H1 (cell line): ENCODE data around the gene PROK2. TPM values are rescaled to one million over a fixed set of nuclear protein-coding genes. Genes with fewer than 3 reads are reported as not detected.

ENCODE experiments used
- CTCF ChIA-PET: fragments of 300-600 bp; sonication (Branson Sonifier 250); formaldehyde crosslinking; loops from one replicate; lab custom pipeline; 2021; ENCODE audit not compliant: partially characterized antibody; lab: Charles Lee
- POLR2A ChIA-PET: fragments of 300-600 bp; sonication (Branson Sonifier 250); formaldehyde crosslinking; loops from one replicate; lab custom pipeline; 2021; ENCODE audit warnings: inconsistent platforms; ENCODE audit not compliant: partially characterized antibody; lab: Charles Lee
- DNase-seq, 2 experiments: peaks; one replicate each; pipeline versions ENCODE4 v3.0.0 to v3.0.0-alpha.2; 2010 to 2022; ENCODE audit warnings: low spot score in 2 of 2, low read depth in 1 of 2, mixed read lengths in 1 of 2
- FAIRE-seq: peaks from 2 replicates; lab custom pipeline; 2011; peaks lifted over from hg19 to GRCh38; lab: Jason Lieb, UNC
- H2AFZ ChIP-seq: 2 replicates; pipeline ENCODE4 v1.8.1; 2012; ENCODE audit warnings: low read length, inconsistent platforms
- H2AK5ac ChIP-seq: 2 replicates; pipeline ENCODE4 v1.6.1; 2013; ENCODE audit warnings: low read depth, low read length
- H2BK120ac ChIP-seq: replicated peaks from 2 replicates; pipeline ENCODE3; 2013; ENCODE audit warnings: low read depth, low read length, inconsistent platforms
- H2BK12ac ChIP-seq: 2 replicates; pipeline ENCODE4 v1.6.1; 2013; ENCODE audit warnings: low read depth, low read length
- H2BK15ac ChIP-seq: 2 replicates; pipeline ENCODE4 v1.6.1; 2013; ENCODE audit warnings: low read length
- H2BK20ac ChIP-seq: 2 replicates; pipeline ENCODE4 v1.6.1; 2013; ENCODE audit warnings: low read length
- H2BK5ac ChIP-seq: 2 replicates; pipeline ENCODE4 v1.6.1; 2013; ENCODE audit warnings: low read depth, low read length
- H3K14ac ChIP-seq: 2 replicates; pipeline ENCODE4 v1.6.1; 2013; ENCODE audit warnings: inconsistent platforms; ENCODE audit not compliant: insufficient read length
- H3K18ac ChIP-seq: 2 replicates; pipeline ENCODE4 v1.6.1; 2013; ENCODE audit warnings: low read length; ENCODE audit errors: extremely low read depth
- H3K23ac ChIP-seq: 2 replicates; pipeline ENCODE4 v1.6.1; 2013; ENCODE audit warnings: inconsistent platforms; ENCODE audit not compliant: insufficient read length
- H3K23me2 ChIP-seq: 2 replicates; pipeline ENCODE4 v1.6.1; 2013; ENCODE audit warnings: low read depth, low read length
- H3K27ac ChIP-seq: 2 replicates; pipeline ENCODE4 v1.6.1; 2011; ENCODE audit warnings: low read depth, low read length, inconsistent platforms
- H3K27me3 ChIP-seq, 4 experiments: replicated peaks in 1 of 4; 1 replicate in 1 of 4; 2 replicates in 3 of 4; pipeline versions ENCODE4 v1.6.1 to v1.8.1; 2011 to 2013; ENCODE audit warnings: low read length in 3 of 4, mild to moderate bottlenecking in 3 of 4, inconsistent platforms in 2 of 4, mixed read lengths in 2 of 4, moderate library complexity in 1 of 4; ENCODE audit not compliant: control insufficient read depth in 3 of 4, insufficient read depth in 3 of 4; ENCODE audit errors: extremely low read depth in 1 of 4
- H3K36me3 ChIP-seq, 4 experiments: 2 replicates each; pipeline versions ENCODE4 v1.6.1 to v1.8.1; 2011 to 2013; ENCODE audit warnings: mild to moderate bottlenecking in 4 of 4, low read length in 3 of 4, moderate library complexity in 2 of 4, control low read depth in 1 of 4, inconsistent platforms in 1 of 4; ENCODE audit not compliant: insufficient read depth in 4 of 4, control insufficient read depth in 2 of 4
- H3K4ac ChIP-seq: replicated peaks from 2 replicates; pipeline ENCODE3; 2013; ENCODE audit warnings: low read length, low read depth, mixed read lengths, inconsistent platforms; ENCODE audit not compliant: insufficient read length
- H3K4me1 ChIP-seq, 4 experiments: replicated peaks in 1 of 4; 1 replicate in 1 of 4; 2 replicates in 3 of 4; pipeline versions ENCODE4 v1.6.1 to v1.8.1; 2011 to 2013; ENCODE audit warnings: low read length in 3 of 4, inconsistent platforms in 2 of 4, mixed read lengths in 1 of 4; ENCODE audit not compliant: insufficient read depth in 4 of 4, control insufficient read depth in 3 of 4
- H3K4me2 ChIP-seq, 2 experiments: 2 replicates each; pipeline versions ENCODE4 v1.6.1 to v1.8.1; 2011 to 2013; ENCODE audit warnings: low read depth in 2 of 2, low read length in 2 of 2, control low read depth in 1 of 2, inconsistent platforms in 1 of 2, mild to moderate bottlenecking in 1 of 2; ENCODE audit not compliant: insufficient read depth in 1 of 2
- H3K4me3 ChIP-seq, 4 experiments: fragments of 200-600, 300-600 bp in 1 of 4; sonication (generic), shearing (Covaris generic), sonication (Bioruptor Twin) in 1 of 4; 2 replicates each; pipeline versions ENCODE4 v1.5.1 to v1.8.1; 2011 to 2016; ENCODE audit warnings: low read length in 4 of 4, low read depth in 3 of 4, control low read depth in 2 of 4, inconsistent platforms in 2 of 4, mild to moderate bottlenecking in 2 of 4, mixed read lengths in 1 of 4, moderate library complexity in 1 of 4; ENCODE audit not compliant: insufficient read depth in 2 of 4; ENCODE audit errors: extremely low read depth in 1 of 4
- H3K56ac ChIP-seq: replicated peaks from 2 replicates; pipeline ENCODE3; 2013; ENCODE audit warnings: low read depth, mild to moderate bottlenecking, mixed read lengths, low read length, inconsistent platforms; ENCODE audit not compliant: insufficient read length
- H3K79me1 ChIP-seq: 2 replicates; pipeline ENCODE4 v1.6.1; 2013; ENCODE audit warnings: low read depth, low read length, control low read depth
- H3K79me2 ChIP-seq, 2 experiments: 2 replicates each; pipeline versions ENCODE4 v1.6.1 to v1.8.1; 2012 to 2013; ENCODE audit warnings: low read length in 2 of 2, mild to moderate bottlenecking in 2 of 2, inconsistent platforms in 1 of 2; ENCODE audit not compliant: insufficient read depth in 2 of 2, control insufficient read depth in 1 of 2
- H3K9ac ChIP-seq, 4 experiments: replicated peaks in 1 of 4; 1 replicate in 1 of 4; 2 replicates in 3 of 4; pipeline versions ENCODE4 v1.6.1 to v1.8.1; 2011 to 2013; ENCODE audit warnings: low read depth in 3 of 4, low read length in 3 of 4, control low read depth in 2 of 4, mild to moderate bottlenecking in 2 of 4, moderate library complexity in 2 of 4, inconsistent platforms in 1 of 4; ENCODE audit errors: extremely low read depth in 1 of 4
- H3K9me3 ChIP-seq, 2 experiments: 2 replicates each; pipeline versions ENCODE4 v1.6.1 to v1.8.1; 2012 to 2013; ENCODE audit warnings: mild to moderate bottlenecking in 2 of 2, moderate library complexity in 2 of 2, control low read depth in 1 of 2, inconsistent platforms in 1 of 2, low read depth in 1 of 2, low read length in 1 of 2, mixed read lengths in 1 of 2; ENCODE audit not compliant: insufficient read depth in 2 of 2
- H4K20me1 ChIP-seq, 2 experiments: replicated peaks in 1 of 2; 2 replicates each; pipeline versions ENCODE3 to v1.8.1; 2011 to 2013; ENCODE audit warnings: inconsistent platforms in 2 of 2, low read length in 2 of 2, mild to moderate bottlenecking in 1 of 2; ENCODE audit not compliant: insufficient read depth in 2 of 2, control insufficient read depth in 1 of 2
- H4K5ac ChIP-seq: 2 replicates; pipeline ENCODE4 v1.6.1; 2013; ENCODE audit warnings: low read length, low read depth, mixed read lengths, inconsistent platforms; ENCODE audit not compliant: insufficient read length
- H4K8ac ChIP-seq: 2 replicates; pipeline ENCODE4 v1.8.0; 2013; ENCODE audit warnings: mild to moderate bottlenecking, moderate library complexity, low read length, inconsistent platforms; ENCODE audit not compliant: insufficient read depth; ENCODE audit errors: extremely low read depth
- H4K91ac ChIP-seq: replicated peaks from 2 replicates; pipeline ENCODE3; 2013; ENCODE audit warnings: low read length, mixed read lengths, inconsistent platforms; ENCODE audit not compliant: insufficient read length
- CEBPB ChIP-seq: IDR thresholded peaks from 2 replicates; pipeline ENCODE4 v1.6.1; 2012; ENCODE audit warnings: low read depth, low read length
- KDM1A ChIP-seq: fragments of 200-600, 300-600 bp; sonication (generic); IDR thresholded peaks from 2 replicates; pipeline ENCODE4 v1.7.1; 2016; ENCODE audit warnings: mild to moderate bottlenecking, low read length, borderline replicate concordance
- WGBS, 2 experiments: shearing (Covaris generic) in 1 of 2; methylation state at CpG; one replicate each; pipeline versions ENCODE4 v1.1.6 to v1.1.7; 2013 to 2015; ENCODE audit warnings: low lambda C conversion rate in 2 of 2, mixed read lengths in 2 of 2, inconsistent platforms in 1 of 2, low coverage in 1 of 2, missing lambda C conversion rate in 1 of 2; ENCODE audit not compliant: insufficient replicate concordance in 2 of 2, insufficient coverage in 1 of 2, insufficient read length in 1 of 2; ENCODE audit errors: extremely low coverage in 1 of 2, missing lambda C conversion rate in 1 of 2; 5-methylcytosine and 5-hydroxymethylcytosine counted together
- polyA plus RNA-seq, 7 experiments: library from polyadenylated mRNA; depleted of rRNA in 3 of 7; stranded (reverse) in 5 of 7; unstranded in 2 of 7; fragments of >200 nt in 5 of 7; fragments of 200-250 nt in 2 of 7; gene quantifications; 1 replicate in 5 of 7; 2 replicates in 1 of 7; 4 replicates in 1 of 7; pipeline versions ENCODE4 v1.2.1 to v1.2.3, GENCODE V29; 2011 to 2013; ENCODE audit warnings: missing spikeins in 2 of 7, mixed read lengths in 2 of 7
- total RNA-seq: library from RNA; stranded (reverse); fragmentation: NEBNext Ultra II Directional; extraction: Animal tissue kit (Norgen Biotek cat#: 25700); gene quantifications from 2 replicates; pipeline ENCODE4 v1.2.1, GENCODE V29; 2021

Gene PROK2
- total and polyA plus RNA-seq, 2 of the 8 experiments (the other 6 are each of a cell fraction or from before 2014, with no cell fraction given) = 0.50 to 1.8 TPM

GRCh38 chr3:71813704-71814103 lies 28.8 kb upstream of the PROK2 start:
- H3K4me2 ChIP-seq = no peak overlapping the region
- H2BK5ac ChIP-seq = no peak overlapping the region
- no peak overlapping the region for H2BK20ac ChIP-seq
- no peak overlapping the region for H4K5ac ChIP-seq
- H2AFZ ChIP-seq = no peak overlapping the region
- POLR2A ChIA-PET = no interaction called here
- CTCF ChIA-PET = interaction anchor here (1.4 kb wide), 1 partner anchor 8 kb away, joined by 3 read pairs; no protein-coding TSS in a partner anchor
- H3K36me3 ChIP-seq = no peaks in the 10 kb centered on the region
- H3K27me3 ChIP-seq = no peaks in the 10 kb centered on the region
- H3K18ac ChIP-seq = no peak overlapping the region
- H4K91ac ChIP-seq = no peak overlapping the region
- no peak overlapping the region for H2BK15ac ChIP-seq
- no peak overlapping the region for H4K8ac ChIP-seq
- no peaks in the 10 kb centered on the region for H4K20me1 ChIP-seq
- H3K4me1 ChIP-seq = peaks cover 0 to 16% (median 6%) of the 10 kb centered on the region in 4 experiments; a peak in 4 of 7 replicates
- no peaks in the 10 kb centered on the region for H3K23me2 ChIP-seq
- H3K56ac ChIP-seq = no peak overlapping the region
- H3K79me1 ChIP-seq = no peaks in the 10 kb centered on the region
- H2BK12ac ChIP-seq = no peak overlapping the region
- no peak overlapping the region for H3K4ac ChIP-seq
- H3K27ac ChIP-seq = no peak overlapping the region
- no peak overlapping the region for H2BK120ac ChIP-seq
- 84% methylated on average over 3 of the region's 3 CpGs; no CpG with 5 or more reads in 1 of the 2 experiments for WGBS, 2 experiments
- peak in 1 of 2 experiments; percentile 10 for DNase-seq
- no peaks in the 10 kb centered on the region for H3K79me2 ChIP-seq
- 0 out of 2 replicates have a peak, but pooled peaks have one; percentile 17 for TF ChIP-seq CEBPB
- TF ChIP-seq KDM1A = no peak
- H3K23ac ChIP-seq = no peak overlapping the region
- no peak overlapping the region for H3K4me3 ChIP-seq
- no peak overlapping the region for H3K9ac ChIP-seq
- FAIRE-seq = no peak
- H3K9me3 ChIP-seq = no peaks in the 10 kb centered on the region
- H2AK5ac ChIP-seq = no peak overlapping the region
- H3K14ac ChIP-seq = no peak overlapping the region
